ENCODE results near the gene NCOA7.

GRCh38 chr6:125963817-125964216 lies 173.1 kb downstream of the NCOA7 start:
- TF ChIP-seq POLR2AphosphoS5 (IDR thresholded peaks at IDR 0.05): no peak
- TF ChIP-seq POLR2A (IDR thresholded peaks at IDR 0.05): no peak
- no peak for TF ChIP-seq CTCF (IDR thresholded peaks at IDR 0.05)
